ENCODE measurements around the gene EIF5.

Gene EIF5

GRCh38 chr14:103374121-103374520 is 40.1 kb downstream of the EIF5 start:
- no peak for DNase-seq

- DNase-seq, result no peak
Observed at GRCh38 chr14:103377522-103378037, 43.5 kb downstream of the EIF5 start.

GRCh38 chr14:103378038-103378854 is 44.2 kb downstream of the EIF5 start:
- no peak for DNase-seq

- DNase-seq, result no peak
Observed at GRCh38 chr14:103380719-103381377, 46.8 kb downstream of the EIF5 start.

GRCh38 chr14:103382376-103382775 is 48.3 kb downstream of the EIF5 start:
- no peak for DNase-seq

GRCh38 chr14:103384450-103385151 is 50.6 kb downstream of the EIF5 start:
- no peak for DNase-seq

GRCh38 chr14:103385152-103385928 is 51.3 kb downstream of the EIF5 start, which contains the start of gene MARK3:
TSS of gene MARK3 (plus strand) at chr14:103385415. CDS start at chr14:103386030, 615 bp downstream.
- peak; percentile 97 for DNase-seq

GRCh38 chr14:103385929-103386712 is 52.1 kb downstream of the EIF5 start:
- peak; percentile 32 for DNase-seq

GRCh38 chr14:103386713-103387329 is 52.8 kb downstream of the EIF5 start:
- DNase-seq, result peak; percentile 28

- DNase-seq, result no peak
Observed at GRCh38 chr14:103388664-103389063, 54.6 kb downstream of the EIF5 start.

- DNase-seq, result no peak
Observed at GRCh38 chr14:103390605-103391004, 56.6 kb downstream of the EIF5 start.

- peak; percentile 56 for DNase-seq
Observed at GRCh38 chr14:103391048-103391447, 57.0 kb downstream of the EIF5 start.

GRCh38 chr14:103392106-103392505 is 58.1 kb downstream of the EIF5 start:
- DNase-seq, result no peak

GRCh38 chr14:103392572-103392971 is 58.5 kb downstream of the EIF5 start:
- DNase-seq, result no peak

GRCh38 chr14:103393070-103393469 is 59.0 kb downstream of the EIF5 start:
- DNase-seq, result peak; percentile 26

- peak; percentile 7 for DNase-seq
Observed at GRCh38 chr14:103393676-103394626, 59.9 kb downstream of the EIF5 start.
